Measurements from ENCODE around the gene BSN.

Gene BSN

GRCh38 chr3:49553692-49554632, at the start of gene BSN:
Gene BSN, plus strand, starts transcription at chr3:49554477. Its CDS starts 126 bp downstream, at chr3:49554603.
- Mint-ChIP-seq H3K36me3 (ENCODE audit: low read depth) (no peaks in the 10 kb centered on the region), H3K27me3 (peaks cover 35% of the 10 kb centered on the region), H3K4me3 (peak within 1 kb of the TSS; percentile 88), H3K27ac (peak within 1 kb of the TSS; percentile 30), H3K9me3 (no peaks in the 10 kb centered on the region), H3K4me1 (ENCODE audit: low read depth) (peaks cover 18% of the 10 kb centered on the region)

- H3K4me3 Mint-ChIP-seq, result no peak overlapping the region
- no peaks in the 10 kb centered on the region for H3K27me3 Mint-ChIP-seq
- peaks cover 23% of the 10 kb centered on the region for H3K36me3 Mint-ChIP-seq (ENCODE audit: low read depth)
- H3K4me1 Mint-ChIP-seq (ENCODE audit: low read depth), result peaks cover 16% of the 10 kb centered on the region
- H3K9me3 Mint-ChIP-seq, result no peaks in the 10 kb centered on the region
- H3K27ac Mint-ChIP-seq, result no peak overlapping the region
Measured at GRCh38 chr3:49506906-49507305, 47.4 kb upstream of the BSN start.

GRCh38 chr3:49509028-49509561, 45.2 kb upstream of the BSN start:
- Mint-ChIP-seq H3K27me3 (no peaks in the 10 kb centered on the region), H3K36me3 (ENCODE audit: low read depth) (peaks cover 26% of the 10 kb centered on the region), H3K9me3 (no peaks in the 10 kb centered on the region), H3K27ac (no peak overlapping the region), H3K4me3 (no peak overlapping the region), H3K4me1 (ENCODE audit: low read depth) (peaks cover 6% of the 10 kb centered on the region)

- no peaks in the 10 kb centered on the region for H3K27me3 Mint-ChIP-seq
- no peak overlapping the region for H3K4me3 Mint-ChIP-seq
- no peaks in the 10 kb centered on the region for H3K9me3 Mint-ChIP-seq
- H3K27ac Mint-ChIP-seq, result no peak overlapping the region
- H3K36me3 Mint-ChIP-seq (ENCODE audit: low read depth), result peaks cover 40% of the 10 kb centered on the region
- H3K4me1 Mint-ChIP-seq (ENCODE audit: low read depth), result no peaks in the 10 kb centered on the region
Measured at GRCh38 chr3:49511639-49512038, 42.6 kb upstream of the BSN start.

GRCh38 chr3:49512781-49513355, 41.4 kb upstream of the BSN start:
- Mint-ChIP-seq H3K9me3 (no peaks in the 10 kb centered on the region), H3K27ac (no peak overlapping the region), H3K4me1 (ENCODE audit: low read depth) (no peaks in the 10 kb centered on the region), H3K36me3 (ENCODE audit: low read depth) (peaks cover 49% of the 10 kb centered on the region), H3K27me3 (no peaks in the 10 kb centered on the region), H3K4me3 (no peak overlapping the region)

GRCh38 chr3:49513494-49514124, 40.7 kb upstream of the BSN start:
- Mint-ChIP-seq H3K27ac (no peak overlapping the region), H3K36me3 (ENCODE audit: low read depth) (peaks cover 53% of the 10 kb centered on the region), H3K4me3 (no peak overlapping the region), H3K27me3 (no peaks in the 10 kb centered on the region), H3K9me3 (no peaks in the 10 kb centered on the region), H3K4me1 (ENCODE audit: low read depth) (no peaks in the 10 kb centered on the region)

- no peaks in the 10 kb centered on the region for H3K9me3 Mint-ChIP-seq
- H3K27me3 Mint-ChIP-seq, result no peaks in the 10 kb centered on the region
- no peak overlapping the region for H3K27ac Mint-ChIP-seq
- peaks cover 51% of the 10 kb centered on the region for H3K36me3 Mint-ChIP-seq (ENCODE audit: low read depth)
- H3K4me3 Mint-ChIP-seq, result no peak overlapping the region
- H3K4me1 Mint-ChIP-seq (ENCODE audit: low read depth), result peaks cover 8% of the 10 kb centered on the region
Measured at GRCh38 chr3:49518016-49518415, 36.3 kb upstream of the BSN start.

- no peak overlapping the region for H3K27ac Mint-ChIP-seq
Measured at GRCh38 chr3:49518441-49518840, 35.8 kb upstream of the BSN start.

GRCh38 chr3:49519296-49519695, 35.0 kb upstream of the BSN start:
- peaks cover 38% of the 10 kb centered on the region for H3K36me3 Mint-ChIP-seq (ENCODE audit: low read depth)
- H3K4me1 Mint-ChIP-seq (ENCODE audit: low read depth), result peaks cover 8% of the 10 kb centered on the region
- H3K27ac Mint-ChIP-seq, result peak overlapping the region; percentile 41
- no peaks in the 10 kb centered on the region for H3K9me3 Mint-ChIP-seq
- H3K4me3 Mint-ChIP-seq, result no peak overlapping the region
- H3K27me3 Mint-ChIP-seq, result no peaks in the 10 kb centered on the region

More at GRCh38 chr3:49518441-49518840, 35.8 kb upstream of the BSN start:
- H3K4me1 Mint-ChIP-seq (ENCODE audit: low read depth), result peaks cover 8% of the 10 kb centered on the region
- H3K9me3 Mint-ChIP-seq, result no peaks in the 10 kb centered on the region
- no peaks in the 10 kb centered on the region for H3K27me3 Mint-ChIP-seq
- peaks cover 46% of the 10 kb centered on the region for H3K36me3 Mint-ChIP-seq (ENCODE audit: low read depth)
- H3K4me3 Mint-ChIP-seq, result no peak overlapping the region

- H3K9me3 Mint-ChIP-seq, result no peaks in the 10 kb centered on the region
- no peaks in the 10 kb centered on the region for H3K27me3 Mint-ChIP-seq
- H3K4me3 Mint-ChIP-seq, result no peak overlapping the region
- peaks cover 8% of the 10 kb centered on the region for H3K4me1 Mint-ChIP-seq (ENCODE audit: low read depth)
- H3K27ac Mint-ChIP-seq, result no peak overlapping the region
- H3K36me3 Mint-ChIP-seq (ENCODE audit: low read depth), result peaks cover 37% of the 10 kb centered on the region
Measured at GRCh38 chr3:49519916-49520385, 34.3 kb upstream of the BSN start.

- Mint-ChIP-seq H3K36me3 (ENCODE audit: low read depth) (peaks cover 16% of the 10 kb centered on the region), H3K27me3 (no peaks in the 10 kb centered on the region), H3K9me3 (no peaks in the 10 kb centered on the region), H3K27ac (no peak overlapping the region), H3K4me3 (no peak overlapping the region), H3K4me1 (ENCODE audit: low read depth) (peaks cover 9% of the 10 kb centered on the region)
Measured at GRCh38 chr3:49523756-49524747, 30.2 kb upstream of the BSN start.

GRCh38 chr3:49529567-49529966, 24.7 kb upstream of the BSN start:
- peaks cover 29% of the 10 kb centered on the region for H3K36me3 Mint-ChIP-seq (ENCODE audit: low read depth)
- peak overlapping the region; percentile 83 for H3K27ac Mint-ChIP-seq
- no peak overlapping the region for H3K4me3 Mint-ChIP-seq
- peaks cover 25% of the 10 kb centered on the region for H3K4me1 Mint-ChIP-seq (ENCODE audit: low read depth)
- no peaks in the 10 kb centered on the region for H3K9me3 Mint-ChIP-seq
- H3K27me3 Mint-ChIP-seq, result no peaks in the 10 kb centered on the region

- Mint-ChIP-seq H3K4me3 (no peak overlapping the region), H3K4me1 (ENCODE audit: low read depth) (peaks cover 25% of the 10 kb centered on the region), H3K27ac (peak overlapping the region; percentile 83), H3K9me3 (no peaks in the 10 kb centered on the region), H3K36me3 (ENCODE audit: low read depth) (peaks cover 29% of the 10 kb centered on the region), H3K27me3 (no peaks in the 10 kb centered on the region)
Measured at GRCh38 chr3:49530231-49530630, 24.0 kb upstream of the BSN start.

- Mint-ChIP-seq H3K4me1 (ENCODE audit: low read depth) (peaks cover 25% of the 10 kb centered on the region), H3K36me3 (ENCODE audit: low read depth) (peaks cover 29% of the 10 kb centered on the region), H3K9me3 (no peaks in the 10 kb centered on the region), H3K4me3 (no peak overlapping the region), H3K27me3 (no peaks in the 10 kb centered on the region), H3K27ac (no peak overlapping the region)
Measured at GRCh38 chr3:49530701-49531100, 23.6 kb upstream of the BSN start.

Data from stimulated activated naive CD8-positive, alpha-beta T cell treated with anti-CD3 and anti-CD28 coated beads, Interleukin-15, Interleukin-2, amounts not matched to agents 100 ng/mL and 50 ng/mL, for 24 hours (primary cell).